GM18499 (cell line): ENCODE data around the gene RAD54L2.
A peak's percentile ranks its signal among the peaks of the same experiment; 100 is the strongest.
"Not testable (repeated sequence)": the region's sequence is repeated elsewhere in the genome, so short reads cannot be mapped to it uniquely, and the experiment has no call there.

ENCODE experiments used
- ATAC-seq: cut with Tn5 transposase; IDR thresholded peaks from one replicate; pipeline ENCODE4 v1.9.1; 2021; ENCODE audit warnings: moderate number of reproducible peaks; ENCODE audit not compliant: insufficient read depth, unreplicated experiment

RAD54L2 gene

GRCh38 chr3:51538459-51539290 lies at the start of gene RAD54L2:
Gene RAD54L2 (plus strand): TSS chr3:51538719. CDS start chr3:51590421, 51,702 bp downstream.
- peak; percentile 40 for ATAC-seq

GRCh38 chr3:51498876-51499738 lies 39.4 kb upstream of the RAD54L2 start:
- ATAC-seq, result peak; percentile 31

- ATAC-seq, result no peak
These were observed 37.8 kb upstream of the RAD54L2 start for GRCh38 chr3:51500632-51501131.

- no peak for ATAC-seq
These were observed 36.5 kb upstream of the RAD54L2 start for GRCh38 chr3:51501833-51502561.

GRCh38 chr3:51502562-51502910 lies 36.0 kb upstream of the RAD54L2 start:
- ATAC-seq, result no peak

- no peak for ATAC-seq
These were observed 35.5 kb upstream of the RAD54L2 start for GRCh38 chr3:51503007-51503406.

- ATAC-seq, result no peak
These were observed 30.3 kb upstream of the RAD54L2 start for GRCh38 chr3:51508255-51508654.

GRCh38 chr3:51510996-51511395 lies 27.5 kb upstream of the RAD54L2 start:
- ATAC-seq, result no peak

- no peak for ATAC-seq
These were observed 24.3 kb upstream of the RAD54L2 start for GRCh38 chr3:51514210-51514609.

- no peak for ATAC-seq
These were observed 18.7 kb upstream of the RAD54L2 start for GRCh38 chr3:51519848-51520247.

GRCh38 chr3:51520906-51521730 lies 17.4 kb upstream of the RAD54L2 start:
- not testable (repeated sequence) for ATAC-seq

GRCh38 chr3:51522273-51522962 lies 16.1 kb upstream of the RAD54L2 start:
- no peak for ATAC-seq

GRCh38 chr3:51524874-51525273 lies 13.6 kb upstream of the RAD54L2 start:
- ATAC-seq, result not testable (repeated sequence)

- ATAC-seq, result no peak
These were observed 8.0 kb upstream of the RAD54L2 start for GRCh38 chr3:51530485-51530884.

GRCh38 chr3:51535146-51536019 lies 3.1 kb upstream of the RAD54L2 start:
- ATAC-seq, result no peak

- ATAC-seq, result not testable (repeated sequence)
These were observed 888 bp upstream of the RAD54L2 start for GRCh38 chr3:51537631-51538030.

GRCh38 chr3:51538115-51538458 lies 432 bp upstream of the RAD54L2 start:
- ATAC-seq, result no peak

- no peak for ATAC-seq
These were observed 897 bp downstream of the RAD54L2 start for GRCh38 chr3:51539291-51539941.
